Measurements from ENCODE around the gene CABP2.

- TF ChIP-seq CTCF (IDR thresholded peaks at IDR 0.05) (no peak), POLR2A (IDR thresholded peaks at IDR 0.05) (peak in 1 of 2 donors; percentile 27), POLR2AphosphoS5 (IDR thresholded peaks at IDR 0.05; ENCODE audit: insufficient read depth in 1 of 2, low read depth in 1 of 2) (no peak)
Observed at GRCh38 chr11:67504950-67505581, 18.2 kb downstream of the CABP2 start, which contains the start of gene PITPNM1.
